HG03575 (cell line): ENCODE measurements around the gene ACAA2.
"Not testable (repeated sequence)": the region's sequence is repeated elsewhere in the genome, so short reads cannot be mapped to it uniquely, and the experiment has no call there.

Source experiments
- ATAC-seq: cut with Tn5 transposase; IDR thresholded peaks from one replicate; pipeline ENCODE4 v1.9.1; 2021; ENCODE audit not compliant: unreplicated experiment, insufficient number of reproducible peaks, low FRiP score; ENCODE audit errors: extremely low read depth

ACAA2 gene

GRCh38 chr18:49819071-49819662 is 5.8 kb upstream of the ACAA2 start:
- ATAC-seq, result no peak

- no peak for ATAC-seq
Observed at GRCh38 chr18:49817947-49818346, 4.6 kb upstream of the ACAA2 start.

- no peak for ATAC-seq
Observed at GRCh38 chr18:49815927-49816326, 2.6 kb upstream of the ACAA2 start.

- no peak for ATAC-seq
Observed at GRCh38 chr18:49814147-49814499, 790 bp upstream of the ACAA2 start.

- ATAC-seq, result peak; percentile 19
Observed at GRCh38 chr18:49813069-49813318, 339 bp downstream of the ACAA2 start.

- no peak for ATAC-seq
Observed at GRCh38 chr18:49812286-49813068, 856 bp downstream of the ACAA2 start.

- ATAC-seq, result no peak
Observed at GRCh38 chr18:49811151-49811938, 2.0 kb downstream of the ACAA2 start.

GRCh38 chr18:49808553-49809191 is 4.7 kb downstream of the ACAA2 start:
- ATAC-seq, result not testable (repeated sequence)

- ATAC-seq, result no peak
Observed at GRCh38 chr18:49804096-49804495, 9.2 kb downstream of the ACAA2 start.

- no peak for ATAC-seq
Observed at GRCh38 chr18:49802623-49803022, 10.7 kb downstream of the ACAA2 start.

GRCh38 chr18:49800491-49800890 is 12.8 kb downstream of the ACAA2 start:
- ATAC-seq, result not testable (repeated sequence)

- not testable (repeated sequence) for ATAC-seq
Observed at GRCh38 chr18:49799806-49800205, 13.5 kb downstream of the ACAA2 start.

GRCh38 chr18:49798001-49798400 is 15.3 kb downstream of the ACAA2 start:
- no peak for ATAC-seq

GRCh38 chr18:49795612-49796552 is 17.5 kb downstream of the ACAA2 start:
- no peak for ATAC-seq

GRCh38 chr18:49794743-49795142 is 18.6 kb downstream of the ACAA2 start:
- no peak for ATAC-seq

- not testable (repeated sequence) for ATAC-seq
Observed at GRCh38 chr18:49789560-49790134, 23.7 kb downstream of the ACAA2 start.

GRCh38 chr18:49788327-49788898 is 24.9 kb downstream of the ACAA2 start:
- no peak for ATAC-seq

- no peak for ATAC-seq
Observed at GRCh38 chr18:49786019-49786720, 27.2 kb downstream of the ACAA2 start.
